Prostate gland (tissue), 2 donors: ENCODE measurements around the gene TP63.

Experiments
- CTCF ChIP-seq, 4 experiments: fragments of 200-600 bp in 2 of 4; fragments of 450-650 bp in 2 of 4; sonication (generic) in 2 of 4; IDR thresholded peaks; 1 replicate in 3 of 4; 2 replicates in 1 of 4; pipeline ENCODE4 v1.5.1; 2016 to 2019; ENCODE audit warnings: antibody characterized with exemption in 4 of 4, mild to moderate bottlenecking in 2 of 4, moderate library complexity in 2 of 4
- POLR2AphosphoS5 ChIP-seq: sonication (generic); formaldehyde crosslinking; IDR thresholded peaks from one replicate; pipeline ENCODE4 v1.6.1; 2017; ENCODE audit warnings: antibody characterized with exemption

GRCh38 chr3:189674249-189674913 is 43.2 kb downstream of the TP63 start:
- TF ChIP-seq CTCF (IDR thresholded peaks at IDR 0.05) (no peak), POLR2AphosphoS5 (no peak)
